Keratinocyte (primary cell): ENCODE data around the gene TIMM50. TPM values are rescaled to one million over a fixed set of nuclear protein-coding genes. Genes with fewer than 3 reads are reported as not detected.

Experiments used
- DNase-seq: peaks from one replicate; pipeline ENCODE4 v3.0.0-alpha.2; 2011; ENCODE audit warnings: low read depth, missing footprints, low spot score
- FAIRE-seq: peaks from 2 replicates; lab custom pipeline; 2011; peaks lifted over from hg19 to GRCh38; lab: Jason Lieb, UNC
- H2AFZ ChIP-seq: 2 replicates; pipeline ENCODE4 v1.6.0; 2012; ENCODE audit warnings: low read length, control low read depth, inconsistent platforms; ENCODE audit not compliant: control insufficient read depth
- H3K27ac ChIP-seq: 2 replicates; pipeline ENCODE4 v1.5.1; 2011; ENCODE audit warnings: low read length; ENCODE audit not compliant: control insufficient read depth, insufficient read depth
- H3K27me3 ChIP-seq: 3 replicates; pipeline ENCODE4 v1.6.0; 2011; ENCODE audit warnings: low read length; ENCODE audit not compliant: control insufficient read depth, insufficient read depth; ENCODE audit errors: extremely low read depth
- H3K36me3 ChIP-seq, 2 experiments: 2 replicates in 1 of 2; 3 replicates in 1 of 2; pipeline ENCODE4 v1.5.1; 2011; ENCODE audit warnings: low read length in 2 of 2, mild to moderate bottlenecking in 1 of 2; ENCODE audit not compliant: control insufficient read depth in 2 of 2, insufficient read depth in 2 of 2; ENCODE audit errors: extremely low read depth in 1 of 2
- H3K4me1 ChIP-seq: 3 replicates; pipeline ENCODE4 v1.5.1; 2011; ENCODE audit warnings: low read length; ENCODE audit not compliant: control insufficient read depth, insufficient read depth; ENCODE audit errors: extremely low read depth
- H3K4me2 ChIP-seq: 3 replicates; pipeline ENCODE4 v1.6.0; 2011; ENCODE audit warnings: low read depth, low read length; ENCODE audit not compliant: control insufficient read depth, insufficient read depth; ENCODE audit errors: extremely low read depth
- H3K4me3 ChIP-seq, 3 experiments: fragments of 200-600 bp in 1 of 3; sonication (generic) in 1 of 3; 2 replicates in 2 of 3; 3 replicates in 1 of 3; pipeline ENCODE4 v1.5.1; 2011 to 2016; ENCODE audit warnings: low read length in 3 of 3, mild to moderate bottlenecking in 3 of 3, control low read depth in 2 of 3, inconsistent platforms in 1 of 3, low read depth in 1 of 3, mixed read lengths in 1 of 3, mixed run types in 1 of 3, moderate library complexity in 1 of 3; ENCODE audit not compliant: control insufficient read depth in 2 of 3, insufficient read depth in 2 of 3; ENCODE audit errors: extremely low read depth in 1 of 3
- H3K79me2 ChIP-seq: 2 replicates; pipeline ENCODE4 v1.6.0; 2012; ENCODE audit warnings: low read length; ENCODE audit not compliant: control insufficient read depth, insufficient read depth
- H3K9ac ChIP-seq: 3 replicates; pipeline ENCODE4 v1.6.0; 2011; ENCODE audit warnings: low read length; ENCODE audit not compliant: control insufficient read depth, insufficient read depth; ENCODE audit errors: extremely low read depth
- H3K9me1 ChIP-seq: 3 replicates; pipeline ENCODE4 v1.6.0; 2011; ENCODE audit warnings: low read length; ENCODE audit not compliant: control insufficient read depth, insufficient read depth; ENCODE audit errors: extremely low read depth
- H3K9me3 ChIP-seq: 2 replicates; pipeline ENCODE4 v1.5.1; 2012; ENCODE audit warnings: low read depth, low read length; ENCODE audit not compliant: control insufficient read depth
- H4K20me1 ChIP-seq: 3 replicates; pipeline ENCODE4 v1.6.0; 2011; ENCODE audit warnings: low read length; ENCODE audit not compliant: control insufficient read depth, insufficient read depth; ENCODE audit errors: extremely low read depth
- EZH2 ChIP-seq: IDR thresholded peaks from one replicate; pipeline ENCODE4 v1.6.1; 2012; ENCODE audit warnings: inconsistent platforms, mild to moderate bottlenecking, low read length, moderate library complexity
- dilution Hi-C: fragments of 300-500 bp; cut with MboI; formaldehyde crosslinking; loops from one replicate; pipeline ENCODE4 v1.7.0; 2020; ENCODE audit warnings: low sequenced_read_pairs; ENCODE audit not compliant: extremely low pct_ligation_motif_present
- polyA plus RNA-seq, 5 experiments: library from polyadenylated mRNA; depleted of rRNA in 3 of 5; stranded (reverse) in 3 of 5; stranded (forward) in 1 of 5; unstranded in 1 of 5; fragments of >200 nt; gene quantifications; 1 replicate in 1 of 5; 2 replicates in 3 of 5; 3 replicates in 1 of 5; pipeline versions ENCODE4 v1.2.1 to v1.2.3, GENCODE V29; 2011 to 2012; ENCODE audit warnings: missing spikeins in 2 of 5, low read depth in 1 of 5, low replicate concordance in 1 of 5
- TF ChIP-seq, protein P1 (sequence below), 3 experiments: IDR thresholded peaks in 1 of 3; conservative IDR thresholded peaks in 1 of 3; optimal IDR thresholded peaks in 1 of 3; 2 replicates in 2 of 3; 3 replicates in 1 of 3; pipeline versions ENCODE3 to v1.5.1; 2011; ENCODE audit warnings: low read length in 3 of 3, mild to moderate bottlenecking in 3 of 3, moderate library complexity in 2 of 3, control low read depth in 1 of 3, inconsistent platforms in 1 of 3; ENCODE audit not compliant: insufficient read depth in 2 of 3; ENCODE audit errors: extremely low read depth in 1 of 3

TIMM50 gene
- polyA plus RNA-seq, 1 donor (not counting 4 experiments of a cell fraction or from before 2014, with no cell fraction given): 85.5 TPM

DNA sequence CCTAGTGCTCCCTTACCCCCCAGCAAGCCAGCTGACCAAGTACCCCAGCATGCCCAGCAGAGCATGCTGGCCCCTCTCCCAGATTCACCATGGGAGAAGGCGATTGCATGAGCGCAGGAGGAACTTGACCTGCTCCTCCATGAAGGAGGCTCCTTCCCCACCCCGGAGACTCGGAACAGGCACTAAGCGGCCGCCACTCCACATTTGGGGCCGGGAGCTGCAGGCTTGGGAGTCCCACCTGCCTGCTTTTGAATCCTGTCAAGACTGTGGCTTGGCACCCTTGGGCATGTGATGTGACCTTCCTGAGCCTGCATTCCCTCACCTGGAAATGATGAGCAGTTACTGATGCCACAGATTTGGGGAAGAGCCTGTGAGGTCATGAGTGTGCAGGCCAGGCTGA, 12.7 kb upstream of the TIMM50 start:
- Histone ChIP-seq H3K4me3 (no peak overlapping the region), H3K9ac (no peak overlapping the region), H4K20me1 (no peaks in the 10 kb centered on the region), H3K4me2 (no peak overlapping the region), H3K4me1 (no peaks in the 10 kb centered on the region), H3K36me3 (peaks cover 60 to 65% of the 10 kb centered on the region in 2 experiments), H3K9me3 (no peaks in the 10 kb centered on the region), H2AFZ (no peak overlapping the region), H3K9me1 (no peaks in the 10 kb centered on the region), H3K27me3 (no peaks in the 10 kb centered on the region), H3K79me2 (peaks cover 2% of the 10 kb centered on the region), H3K27ac (no peak overlapping the region)
- dilution Hi-C loops: no loop called here
- no peak for FAIRE-seq
- TF ChIP-seq, protein P1, sequence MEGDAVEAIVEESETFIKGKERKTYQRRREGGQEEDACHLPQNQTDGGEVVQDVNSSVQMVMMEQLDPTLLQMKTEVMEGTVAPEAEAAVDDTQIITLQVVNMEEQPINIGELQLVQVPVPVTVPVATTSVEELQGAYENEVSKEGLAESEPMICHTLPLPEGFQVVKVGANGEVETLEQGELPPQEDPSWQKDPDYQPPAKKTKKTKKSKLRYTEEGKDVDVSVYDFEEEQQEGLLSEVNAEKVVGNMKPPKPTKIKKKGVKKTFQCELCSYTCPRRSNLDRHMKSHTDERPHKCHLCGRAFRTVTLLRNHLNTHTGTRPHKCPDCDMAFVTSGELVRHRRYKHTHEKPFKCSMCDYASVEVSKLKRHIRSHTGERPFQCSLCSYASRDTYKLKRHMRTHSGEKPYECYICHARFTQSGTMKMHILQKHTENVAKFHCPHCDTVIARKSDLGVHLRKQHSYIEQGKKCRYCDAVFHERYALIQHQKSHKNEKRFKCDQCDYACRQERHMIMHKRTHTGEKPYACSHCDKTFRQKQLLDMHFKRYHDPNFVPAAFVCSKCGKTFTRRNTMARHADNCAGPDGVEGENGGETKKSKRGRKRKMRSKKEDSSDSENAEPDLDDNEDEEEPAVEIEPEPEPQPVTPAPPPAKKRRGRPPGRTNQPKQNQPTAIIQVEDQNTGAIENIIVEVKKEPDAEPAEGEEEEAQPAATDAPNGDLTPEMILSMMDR (optimal IDR thresholded peaks at IDR 0.05 in 1 of 3, IDR thresholded peaks at IDR 0.05 in 1 of 3, conservative IDR thresholded peaks at IDR 0.05 in 1 of 3; ENCODE audit: extremely low read depth in 1 of 3, insufficient read depth in 2 of 3, low read length in 3 of 3): no peak
- no peak for TF ChIP-seq EZH2
- DNase-seq: no peak

DNA sequence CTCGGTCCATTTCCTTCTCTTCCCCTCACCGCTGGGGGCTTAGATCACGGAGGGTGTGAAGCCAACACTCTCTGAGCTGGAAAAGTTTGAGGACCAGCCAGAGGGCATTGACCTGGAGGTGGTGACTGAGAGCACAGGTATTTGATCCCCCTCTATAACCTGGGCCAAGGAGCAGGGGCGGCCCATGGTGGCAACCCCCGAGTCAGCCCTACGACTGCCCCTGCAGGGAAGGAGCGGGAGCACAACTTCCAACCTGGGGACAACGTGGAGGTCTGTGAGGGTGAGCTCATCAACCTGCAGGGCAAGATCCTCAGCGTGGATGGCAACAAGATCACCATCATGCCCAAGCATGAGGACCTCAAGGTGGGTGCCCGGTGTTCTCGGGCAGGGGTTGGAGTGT, 11.6 kb upstream of the TIMM50 start:
- Histone ChIP-seq H3K27me3 (no peaks in the 10 kb centered on the region), H3K36me3 (peaks cover 60 to 75% of the 10 kb centered on the region in 2 experiments), H3K4me1 (no peaks in the 10 kb centered on the region), H3K79me2 (peaks cover 2% of the 10 kb centered on the region), H3K27ac (no peak overlapping the region), H3K9me3 (no peaks in the 10 kb centered on the region), H3K4me2 (no peak overlapping the region), H4K20me1 (no peaks in the 10 kb centered on the region), H2AFZ (no peak overlapping the region), H3K4me3 (no peak overlapping the region), H3K9me1 (no peaks in the 10 kb centered on the region), H3K9ac (no peak overlapping the region)
- TF ChIP-seq EZH2: no peak
- TF ChIP-seq, protein P1 (optimal IDR thresholded peaks at IDR 0.05 in 1 of 3, IDR thresholded peaks at IDR 0.05 in 1 of 3, conservative IDR thresholded peaks at IDR 0.05 in 1 of 3; ENCODE audit: extremely low read depth in 1 of 3, insufficient read depth in 2 of 3, low read length in 3 of 3): no peak
- no peak for DNase-seq
- dilution Hi-C loops: no loop called here
- FAIRE-seq: no peak
